ENCODE data around the gene TTC21B. TPM values are rescaled to one million over a fixed set of nuclear protein-coding genes. Genes with fewer than 3 reads are reported as not detected.

The TTC21B gene
- total and polyA plus RNA-seq, 2 of the 8 experiments (the other 6 are each of a cell fraction or from before 2014, with no cell fraction given) = 6.9 to 20.8 TPM

- Histone ChIP-seq H3K4me3 (ENCODE audit: extremely low read depth in 1 of 4, insufficient read depth in 2 of 4, low read depth in 3 of 4, low read length in 4 of 4) (no peak overlapping the region), H3K9me3 (ENCODE audit: insufficient read depth in 2 of 2, low read depth in 1 of 2, low read length in 1 of 2) (no peaks in the 10 kb centered on the region), H2AK5ac (ENCODE audit: low read depth, low read length) (no peak overlapping the region), H2BK5ac (ENCODE audit: low read depth, low read length) (no peak overlapping the region), H2BK15ac (ENCODE audit: low read length) (no peak overlapping the region), H3K4ac (replicated peaks; ENCODE audit: insufficient read length, low read depth, low read length) (no peak overlapping the region), H2BK20ac (ENCODE audit: low read length) (no peak overlapping the region), H3K4me2 (ENCODE audit: insufficient read depth in 1 of 2, low read depth in 2 of 2, low read length in 2 of 2) (no peak overlapping the region), H2AFZ (ENCODE audit: low read length) (no peak overlapping the region), H2BK12ac (ENCODE audit: low read depth, low read length) (no peak overlapping the region), H3K36me3 (ENCODE audit: control insufficient read depth in 2 of 4, insufficient read depth in 4 of 4, low read length in 3 of 4) (peaks cover 0 to 39% (median 15%) of the 10 kb centered on the region in 4 experiments; a peak in 6 of 8 replicates), H3K18ac (ENCODE audit: extremely low read depth, low read length) (no peak overlapping the region), H4K8ac (ENCODE audit: extremely low read depth, insufficient read depth, low read length) (no peak overlapping the region), H3K27me3 (replicated peaks in 1 of 4; ENCODE audit: control insufficient read depth in 3 of 4, extremely low read depth in 1 of 4, insufficient read depth in 3 of 4, low read length in 3 of 4) (no peaks in the 10 kb centered on the region), H3K79me2 (ENCODE audit: control insufficient read depth in 1 of 2, insufficient read depth in 2 of 2, low read length in 2 of 2) (no peaks in the 10 kb centered on the region; a peak in 1 of 4 replicates), H2BK120ac (replicated peaks; ENCODE audit: low read depth, low read length) (no peak overlapping the region), H3K27ac (ENCODE audit: low read depth, low read length) (no peak overlapping the region), H3K79me1 (ENCODE audit: low read depth, low read length) (no peaks in the 10 kb centered on the region), H4K20me1 (replicated peaks in 1 of 2; ENCODE audit: control insufficient read depth in 1 of 2, insufficient read depth in 2 of 2, low read length in 2 of 2) (no peaks in the 10 kb centered on the region), H3K23me2 (ENCODE audit: low read depth, low read length) (no peaks in the 10 kb centered on the region; the same call in 1 of the 2 replicates), H3K56ac (replicated peaks; ENCODE audit: insufficient read length, low read depth, low read length) (no peak overlapping the region), H3K14ac (ENCODE audit: insufficient read length) (no peak overlapping the region), H3K4me1 (replicated peaks in 1 of 4; ENCODE audit: control insufficient read depth in 3 of 4, insufficient read depth in 4 of 4, low read length in 3 of 4) (peaks cover 3 to 6% (median 4%) of the 10 kb centered on the region in 4 experiments; a peak in 5 of 7 replicates), H4K91ac (replicated peaks; ENCODE audit: insufficient read length, low read length) (no peak overlapping the region), H3K9ac (replicated peaks in 1 of 4; ENCODE audit: extremely low read depth in 1 of 4, low read depth in 3 of 4, low read length in 3 of 4) (no peak overlapping the region), H3K23ac (ENCODE audit: insufficient read length) (no peak overlapping the region), H4K5ac (ENCODE audit: insufficient read length, low read depth, low read length) (no peak overlapping the region)
- no peak for DNase-seq (ENCODE audit: low read depth in 1 of 2, low spot score in 2 of 2)
- FAIRE-seq = no peak
- ChIA-PET CTCF (ENCODE audit: partially characterized antibody) (interaction anchor here (0.6 kb wide), 1 partner anchor 729 kb away, joined by 3 read pairs; no protein-coding TSS in a partner anchor), POLR2A (ENCODE audit: partially characterized antibody) (no interaction called here)
- 84% methylated on average over 1 of the region's 1 CpG; no CpG with 5 or more reads in 1 of the 2 experiments for WGBS, 2 experiments (ENCODE audit: extremely low coverage in 1 of 2, insufficient coverage in 1 of 2, insufficient read length in 1 of 2, insufficient replicate concordance in 2 of 2, low coverage in 1 of 2, low lambda C conversion rate in 2 of 2, missing lambda C conversion rate in 1 of 2)
- no peak for TF ChIP-seq RXRA (IDR thresholded peaks at IDR 0.05; ENCODE audit: insufficient read depth, low read depth, low read length)
- no peak for TF ChIP-seq SP1 (IDR thresholded peaks at IDR 0.05; ENCODE audit: low read depth, low read length)
- no peak for TF ChIP-seq MAFK (IDR thresholded peaks at IDR 0.05; ENCODE audit: low read depth, low read length)
- TF ChIP-seq POLR2AphosphoS5 (IDR thresholded peaks at IDR 0.05; ENCODE audit: low read depth, low read length) = no peak
- no peak for TF ChIP-seq ZNF274 (IDR thresholded peaks at IDR 0.05; ENCODE audit: borderline replicate concordance, extremely low read depth, low read length)
- no peak for TF ChIP-seq CTBP2 (IDR thresholded peaks at IDR 0.05; ENCODE audit: borderline replicate concordance, insufficient read depth, insufficient read length, low read length)
- TF ChIP-seq POU5F1 (IDR thresholded peaks at IDR 0.05; ENCODE audit: low read depth, low read length) = no peak
- no peak for TF ChIP-seq PHF8 (conservative IDR thresholded peaks at IDR 0.05; ENCODE audit: low read depth, low read length)
- TF ChIP-seq POLR2A (IDR thresholded peaks at IDR 0.05; ENCODE audit: control extremely low read depth in 1 of 2, low read depth in 2 of 2, low read length in 2 of 2) = no peak
- TF ChIP-seq MAX (IDR thresholded peaks at IDR 0.05) = no peak
- no peak for TF ChIP-seq CBX5 (IDR thresholded peaks at IDR 0.05; ENCODE audit: low read depth, low read length)
- TF ChIP-seq KDM1A (IDR thresholded peaks at IDR 0.05; ENCODE audit: borderline replicate concordance, low read length) = no peak
- TF ChIP-seq CEBPB (IDR thresholded peaks at IDR 0.05; ENCODE audit: low read depth, low read length) = no peak
- no peak for TF ChIP-seq NANOG (IDR thresholded peaks at IDR 0.05; ENCODE audit: insufficient read depth, low read depth, low read length, poor library complexity, severe bottlenecking)
- no peak for TF ChIP-seq RFX5 (IDR thresholded peaks at IDR 0.05; ENCODE audit: borderline replicate concordance, low read depth, low read length)
These were observed 15.3 kb downstream of the TTC21B start for GRCh38 chr2:165938237-165938636.
